Right lobe of liver (tissue), 4 donors: ENCODE data around the gene SLC35A3.

Source experiments
- POLR2A ChIP-seq: fragments of 450-650 bp; IDR thresholded peaks from one replicate; pipeline ENCODE4 v1.6.1; 2017; ENCODE audit warnings: antibody characterized with exemption, mild to moderate bottlenecking
- TF ChIP-seq, protein P1 (sequence below), 4 donors: fragments of 200-600 bp in 3 of 4; fragments of 450-650 bp in 1 of 4; IDR thresholded peaks; one replicate each; pipeline versions ENCODE4 v1.5.1 to v1.8.0; 2016 to 2022; ENCODE audit warnings: antibody characterized with exemption in 4 of 4, mild to moderate bottlenecking in 2 of 4
- donor health status: DM: no; HTN: no; CAD: no.
- donor health status: DM: no; HTN: no; CAD: no.
- donor health status: DM: no; HTN: yes; CAD: no.

DNA sequence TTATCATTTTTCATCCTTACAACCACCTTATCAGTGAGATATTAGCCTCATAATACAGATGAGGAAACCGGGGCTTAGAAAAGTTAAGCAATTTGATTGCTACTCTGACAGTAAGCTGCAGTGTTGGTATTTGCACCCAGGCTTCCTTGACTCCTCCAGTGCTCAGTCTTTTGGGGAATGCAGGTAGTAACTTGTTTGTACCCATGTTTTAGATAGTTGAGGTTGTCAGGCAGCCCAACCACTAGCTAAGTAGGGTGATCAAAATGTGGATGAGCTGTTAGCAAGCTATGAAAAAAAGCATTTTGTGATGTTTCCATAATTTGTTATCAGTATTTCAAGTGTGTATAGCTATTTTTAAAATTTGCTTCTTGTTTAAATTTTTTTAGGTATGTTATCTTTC lies 82.1 kb downstream of the SLC35A3 start:
- TF ChIP-seq, protein P1, sequence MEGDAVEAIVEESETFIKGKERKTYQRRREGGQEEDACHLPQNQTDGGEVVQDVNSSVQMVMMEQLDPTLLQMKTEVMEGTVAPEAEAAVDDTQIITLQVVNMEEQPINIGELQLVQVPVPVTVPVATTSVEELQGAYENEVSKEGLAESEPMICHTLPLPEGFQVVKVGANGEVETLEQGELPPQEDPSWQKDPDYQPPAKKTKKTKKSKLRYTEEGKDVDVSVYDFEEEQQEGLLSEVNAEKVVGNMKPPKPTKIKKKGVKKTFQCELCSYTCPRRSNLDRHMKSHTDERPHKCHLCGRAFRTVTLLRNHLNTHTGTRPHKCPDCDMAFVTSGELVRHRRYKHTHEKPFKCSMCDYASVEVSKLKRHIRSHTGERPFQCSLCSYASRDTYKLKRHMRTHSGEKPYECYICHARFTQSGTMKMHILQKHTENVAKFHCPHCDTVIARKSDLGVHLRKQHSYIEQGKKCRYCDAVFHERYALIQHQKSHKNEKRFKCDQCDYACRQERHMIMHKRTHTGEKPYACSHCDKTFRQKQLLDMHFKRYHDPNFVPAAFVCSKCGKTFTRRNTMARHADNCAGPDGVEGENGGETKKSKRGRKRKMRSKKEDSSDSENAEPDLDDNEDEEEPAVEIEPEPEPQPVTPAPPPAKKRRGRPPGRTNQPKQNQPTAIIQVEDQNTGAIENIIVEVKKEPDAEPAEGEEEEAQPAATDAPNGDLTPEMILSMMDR (IDR thresholded peaks at IDR 0.05), result no peak
- no peak for TF ChIP-seq POLR2A
